Suprapubic skin (tissue), 4 donors: ENCODE data around the gene WLS. TPM values are rescaled to one million over a fixed set of nuclear protein-coding genes. Genes with fewer than 3 reads are reported as not detected.

Experiments
- DNase-seq, 2 donors: peaks; one replicate each; pipeline ENCODE4 v3.0.0-alpha.2; 2019; ENCODE audit warnings: low spot score in 2 of 2
- H3K27ac ChIP-seq: fragments of 200-600 bp; sonication (generic); one replicate; pipeline ENCODE4 v1.5.1; 2019
- H3K27me3 ChIP-seq: fragments of 200-600 bp; sonication (generic); one replicate; pipeline ENCODE4 v1.5.1; 2019
- H3K36me3 ChIP-seq: fragments of 200-600 bp; sonication (generic); one replicate; pipeline ENCODE4 v1.5.1; 2019
- H3K4me1 ChIP-seq: fragments of 200-600 bp; sonication (generic); one replicate; pipeline ENCODE4 v1.5.1; 2019
- H3K4me3 ChIP-seq: fragments of 200-600 bp; sonication (generic); one replicate; pipeline ENCODE4 v1.5.1; 2019; ENCODE audit warnings: mild to moderate bottlenecking
- H3K9me3 ChIP-seq: fragments of 200-600 bp; sonication (generic); one replicate; pipeline ENCODE4 v1.5.1; 2019
- EP300 ChIP-seq: sonication (generic); formaldehyde crosslinking; IDR thresholded peaks from one replicate; pipeline ENCODE4 v1.6.1; 2017; ENCODE audit warnings: antibody characterized with exemption
- POLR2A ChIP-seq, 2 donors: fragments of 450-650 bp; IDR thresholded peaks; one replicate each; pipeline ENCODE4 v1.6.1; 2017; ENCODE audit warnings: antibody characterized with exemption in 2 of 2, mild to moderate bottlenecking in 2 of 2, moderate library complexity in 2 of 2
- POLR2AphosphoS5 ChIP-seq, 3 donors: sonication (generic); formaldehyde crosslinking; IDR thresholded peaks; one replicate each; pipeline ENCODE4 v1.6.1; 2017; ENCODE audit warnings: antibody characterized with exemption in 3 of 3
- WGBS: methylation state at CpG from one replicate; pipeline ENCODE4 v1.1.5; 2018; 5-methylcytosine and 5-hydroxymethylcytosine counted together
- total RNA-seq, 4 donors: library from RNA; depleted of rRNA; stranded (reverse); fragments of >200 nt; gene quantifications; one replicate each; pipeline ENCODE4 v1.1.0, GENCODE V29; 2016
- TF ChIP-seq, protein P1 (sequence below), 2 donors: fragments of 200-600 bp in 1 of 2; fragments of 450-650 bp in 1 of 2; sonication (generic) in 1 of 2; IDR thresholded peaks; one replicate each; pipeline ENCODE4 v1.5.1; 2016 to 2019; ENCODE audit warnings: antibody characterized with exemption in 2 of 2, mild to moderate bottlenecking in 1 of 2, moderate library complexity in 1 of 2

Gene WLS
- total RNA-seq, 4 donors from 2014 or later, result 62.3 to 75.0 (median 70.0) TPM

DNA sequence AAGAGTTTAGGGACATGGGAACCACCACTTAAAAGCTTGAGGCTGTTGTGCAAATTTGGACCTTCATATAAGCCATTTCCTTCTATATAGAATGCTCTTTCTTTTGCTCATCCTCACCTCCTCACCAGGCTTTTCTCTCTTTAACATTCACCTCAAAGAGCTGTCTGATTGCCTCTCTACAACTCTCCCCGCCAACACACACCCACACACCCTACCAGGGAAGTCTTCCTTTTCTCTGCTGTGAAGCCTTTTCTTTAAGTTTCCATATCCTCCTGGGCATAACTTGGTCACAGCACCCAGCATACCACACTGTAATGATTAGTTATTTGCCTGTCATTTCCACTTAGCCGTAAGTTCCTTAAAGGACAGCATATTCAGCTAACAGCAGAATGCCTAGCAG is 40.6 kb downstream of the WLS start:
- whole genome bisulfite sequencing, result 98% methylated on average over 2 of the region's 2 CpGs
- Histone ChIP-seq H3K27ac (no peak overlapping the region), H3K27me3 (no peaks in the 10 kb centered on the region), H3K9me3 (no peaks in the 10 kb centered on the region), H3K36me3 (peaks cover 44% of the 10 kb centered on the region), H3K4me3 (no peak overlapping the region), H3K4me1 (peaks cover 3% of the 10 kb centered on the region)
- TF ChIP-seq POLR2A (IDR thresholded peaks at IDR 0.05) (no peak), POLR2AphosphoS5 (IDR thresholded peaks at IDR 0.05) (no peak), EP300 (no peak)
- TF ChIP-seq, protein P1, sequence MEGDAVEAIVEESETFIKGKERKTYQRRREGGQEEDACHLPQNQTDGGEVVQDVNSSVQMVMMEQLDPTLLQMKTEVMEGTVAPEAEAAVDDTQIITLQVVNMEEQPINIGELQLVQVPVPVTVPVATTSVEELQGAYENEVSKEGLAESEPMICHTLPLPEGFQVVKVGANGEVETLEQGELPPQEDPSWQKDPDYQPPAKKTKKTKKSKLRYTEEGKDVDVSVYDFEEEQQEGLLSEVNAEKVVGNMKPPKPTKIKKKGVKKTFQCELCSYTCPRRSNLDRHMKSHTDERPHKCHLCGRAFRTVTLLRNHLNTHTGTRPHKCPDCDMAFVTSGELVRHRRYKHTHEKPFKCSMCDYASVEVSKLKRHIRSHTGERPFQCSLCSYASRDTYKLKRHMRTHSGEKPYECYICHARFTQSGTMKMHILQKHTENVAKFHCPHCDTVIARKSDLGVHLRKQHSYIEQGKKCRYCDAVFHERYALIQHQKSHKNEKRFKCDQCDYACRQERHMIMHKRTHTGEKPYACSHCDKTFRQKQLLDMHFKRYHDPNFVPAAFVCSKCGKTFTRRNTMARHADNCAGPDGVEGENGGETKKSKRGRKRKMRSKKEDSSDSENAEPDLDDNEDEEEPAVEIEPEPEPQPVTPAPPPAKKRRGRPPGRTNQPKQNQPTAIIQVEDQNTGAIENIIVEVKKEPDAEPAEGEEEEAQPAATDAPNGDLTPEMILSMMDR (IDR thresholded peaks at IDR 0.05), result no peak
- DNase-seq, result no peak

DNA sequence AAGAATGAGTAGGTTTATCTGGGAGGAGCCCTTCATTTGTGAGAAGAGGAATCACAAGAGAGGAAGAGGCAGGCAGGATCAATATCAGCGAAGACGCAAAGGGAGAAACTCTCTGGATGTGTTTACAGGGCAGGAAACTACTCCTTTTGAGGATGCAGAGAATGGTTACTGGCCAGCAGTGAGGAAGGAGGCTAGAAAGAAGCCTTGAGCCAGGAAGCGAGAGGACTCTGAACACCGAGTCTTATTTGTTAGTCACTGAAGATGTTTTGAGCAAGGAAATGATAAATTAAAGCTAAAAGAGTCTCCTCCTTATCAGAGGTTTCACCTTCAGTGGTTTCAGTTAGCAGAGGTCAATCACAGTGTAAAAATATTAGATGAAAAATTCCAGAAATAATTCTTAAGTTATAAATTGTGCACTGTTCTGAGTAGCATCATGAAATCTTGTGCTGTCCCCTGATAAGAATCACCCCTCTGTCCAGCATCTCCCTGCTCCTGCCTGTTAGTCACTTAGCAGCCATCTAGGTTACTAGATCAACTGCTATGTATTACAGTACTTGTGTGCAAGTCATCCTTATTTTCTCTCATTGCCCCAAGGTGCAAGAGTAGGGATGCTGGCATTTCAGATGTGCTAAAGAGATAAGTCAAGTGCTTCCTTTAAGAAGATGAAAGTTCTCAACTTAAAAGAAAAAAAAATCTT is 43.5 kb downstream of the WLS start:
- DNase-seq, result no peak
- Histone ChIP-seq H3K9me3 (no peaks in the 10 kb centered on the region), H3K4me3 (no peak overlapping the region), H3K4me1 (no peaks in the 10 kb centered on the region), H3K27me3 (no peaks in the 10 kb centered on the region), H3K36me3 (peaks cover 44% of the 10 kb centered on the region), H3K27ac (no peak overlapping the region)
- TF ChIP-seq, protein P1 (IDR thresholded peaks at IDR 0.05), result no peak
- TF ChIP-seq EP300, result no peak
- no peak for TF ChIP-seq POLR2AphosphoS5 (IDR thresholded peaks at IDR 0.05)
- no peak for TF ChIP-seq POLR2A (IDR thresholded peaks at IDR 0.05)
- 85% methylated on average over 4 of the region's 4 CpGs for WGBS

DNA sequence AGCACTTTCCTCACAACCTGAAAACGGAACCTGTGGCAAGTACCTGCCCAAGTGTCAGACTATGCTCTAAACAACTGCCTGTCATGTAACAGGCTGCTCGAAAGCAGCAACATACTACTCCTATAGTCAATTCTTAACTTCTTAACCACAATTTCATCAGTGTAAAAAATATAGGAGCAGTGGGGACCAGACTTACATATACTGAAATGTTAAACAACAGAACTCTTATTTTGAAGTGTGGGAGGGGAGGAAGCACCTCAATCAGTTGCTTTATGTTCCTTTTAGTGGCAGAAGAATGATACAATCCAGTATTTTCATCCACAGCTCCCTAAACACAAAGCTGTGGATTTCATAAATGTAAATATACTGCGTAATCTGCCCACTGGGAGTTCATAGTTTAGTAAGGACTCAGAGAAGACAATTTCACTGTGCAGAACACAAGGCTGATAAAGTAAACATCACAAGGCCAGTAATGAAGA is 44.2 kb downstream of the WLS start:
- no peak for DNase-seq
- Histone ChIP-seq H3K27ac (no peak overlapping the region), H3K36me3 (peaks cover 44% of the 10 kb centered on the region), H3K4me3 (no peak overlapping the region), H3K27me3 (no peaks in the 10 kb centered on the region), H3K4me1 (no peaks in the 10 kb centered on the region), H3K9me3 (no peaks in the 10 kb centered on the region)
- WGBS, result 80% methylated on average over 3 of the region's 3 CpGs
- TF ChIP-seq, protein P1 (IDR thresholded peaks at IDR 0.05), result no peak
- no peak for TF ChIP-seq EP300
- no peak for TF ChIP-seq POLR2A (IDR thresholded peaks at IDR 0.05)
- no peak for TF ChIP-seq POLR2AphosphoS5 (IDR thresholded peaks at IDR 0.05)

DNA sequence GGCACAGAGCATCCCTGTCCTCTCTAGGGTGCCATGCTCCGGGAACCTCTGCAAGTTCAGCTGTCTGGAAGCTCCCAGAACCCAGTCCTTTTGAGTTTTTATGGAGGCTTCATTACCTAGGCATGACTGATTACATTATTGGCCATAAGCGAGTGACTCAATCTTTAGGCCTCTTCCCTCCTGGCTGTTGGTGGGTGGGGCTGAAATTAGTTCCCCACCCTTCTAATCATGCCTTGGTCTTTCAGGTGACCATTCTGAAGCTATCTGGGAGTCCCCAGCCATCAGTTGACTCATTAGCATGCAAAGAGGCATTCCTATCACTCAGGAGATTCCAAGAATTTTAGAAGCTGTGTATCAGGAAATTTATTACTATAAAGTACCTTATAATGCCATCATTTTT is 46.6 kb downstream of the WLS start:
- no peak overlapping the region for H3K4me3 ChIP-seq
- no peak overlapping the region for H3K27ac ChIP-seq

DNA sequence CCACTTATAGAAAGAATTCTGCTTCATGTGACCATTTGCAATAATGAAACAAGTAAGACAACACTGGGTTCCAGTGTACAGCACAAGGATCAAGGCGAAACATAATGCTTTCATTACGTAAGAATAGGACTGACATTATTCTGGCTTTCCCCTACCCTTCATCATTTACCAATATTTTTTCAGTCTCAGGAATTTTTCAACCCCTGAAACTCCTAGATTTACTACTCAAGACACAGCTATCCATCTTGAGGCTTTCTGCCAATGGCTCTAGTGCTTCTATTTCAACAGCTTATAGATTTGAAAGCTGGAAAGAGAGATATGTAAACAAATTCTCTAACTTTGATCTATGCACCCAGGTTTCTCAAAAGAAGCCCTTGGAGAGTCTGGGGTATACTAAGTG is 48.4 kb downstream of the WLS start:
- Histone ChIP-seq H3K36me3 (peaks cover 8% of the 10 kb centered on the region), H3K27me3 (no peaks in the 10 kb centered on the region), H3K4me3 (no peak overlapping the region), H3K27ac (no peak overlapping the region), H3K9me3 (no peaks in the 10 kb centered on the region), H3K4me1 (no peaks in the 10 kb centered on the region)
- no peak for DNase-seq
- WGBS, result 94% methylated on average over 2 of the region's 2 CpGs
- TF ChIP-seq POLR2AphosphoS5 (IDR thresholded peaks at IDR 0.05) (no peak), EP300 (no peak), POLR2A (IDR thresholded peaks at IDR 0.05) (no peak)
- TF ChIP-seq, protein P1 (IDR thresholded peaks at IDR 0.05), result no peak

More for the DNA sequence above, 46.6 kb downstream of the WLS start:
- Histone ChIP-seq H3K9me3 (no peaks in the 10 kb centered on the region), H3K4me1 (no peaks in the 10 kb centered on the region), H3K36me3 (peaks cover 25% of the 10 kb centered on the region), H3K27me3 (no peaks in the 10 kb centered on the region)
- TF ChIP-seq POLR2A (IDR thresholded peaks at IDR 0.05) (no peak), POLR2AphosphoS5 (IDR thresholded peaks at IDR 0.05) (no peak), EP300 (no peak)
- TF ChIP-seq, protein P1 (IDR thresholded peaks at IDR 0.05), result no peak
- WGBS, result 84% methylated on average over 2 of the region's 2 CpGs
- no peak for DNase-seq
